MM.1S (cell line): ENCODE measurements around the gene PDE11A.

ENCODE experiments used
- DNase-seq: peaks from one replicate; pipeline ENCODE4 v3.0.0-alpha.2; 2015
- H2AFZ ChIP-seq: fragments of 300-600 bp; sonication (generic); 2 replicates; pipeline ENCODE4 v1.6.0; 2016; ENCODE audit warnings: antibody characterized with exemption, low read length
- H3F3A ChIP-seq: fragments of 300-600 bp; sonication (generic); 2 replicates; pipeline ENCODE4 v1.6.1; 2016; ENCODE audit warnings: mild to moderate bottlenecking, antibody characterized with exemption, low read length, moderate library complexity, mixed read lengths; ENCODE audit not compliant: insufficient read depth
- H3K27ac ChIP-seq: fragments of 300-600 bp; sonication (generic); 2 replicates; pipeline ENCODE4 v1.5.1; 2016; ENCODE audit warnings: mild to moderate bottlenecking, low read length
- H3K27me3 ChIP-seq: fragments of 300-600 bp; sonication (generic); replicated peaks from 2 replicates; pipeline ENCODE4 v1.6.0; 2016; ENCODE audit warnings: low read length; ENCODE audit not compliant: insufficient read depth
- H3K36me3 ChIP-seq: fragments of 300-600 bp; sonication (generic); replicated peaks from 2 replicates; pipeline ENCODE4 v1.6.1; 2016; ENCODE audit warnings: mild to moderate bottlenecking, low read length, mixed read lengths; ENCODE audit not compliant: insufficient read depth
- H3K4me1 ChIP-seq: fragments of 300-600 bp; sonication (generic); 2 replicates; pipeline ENCODE4 v1.6.1; 2016; ENCODE audit warnings: low read length, mixed read lengths
- H3K4me2 ChIP-seq: fragments of 300-600 bp; sonication (generic); 2 replicates; pipeline ENCODE4 v1.6.0; 2016; ENCODE audit warnings: low read depth, low read length
- H3K4me3 ChIP-seq: fragments of 300-600 bp; sonication (generic); 2 replicates; pipeline ENCODE4 v1.5.1; 2016; ENCODE audit warnings: low read length, mixed read lengths
- H3K79me2 ChIP-seq: fragments of 300-600 bp; sonication (generic); 2 replicates; pipeline ENCODE4 v1.6.1; 2016; ENCODE audit warnings: mixed run types, low read length, mixed read lengths
- H3K9ac ChIP-seq: fragments of 300-600 bp; sonication (generic); 2 replicates; pipeline ENCODE4 v1.6.1; 2016; ENCODE audit warnings: low read length, mixed read lengths
- H3K9me2 ChIP-seq: fragments of 300-600 bp; sonication (generic); replicated peaks from 2 replicates; pipeline ENCODE4 v1.6.1; 2016; ENCODE audit warnings: mild to moderate bottlenecking, low read length, mixed read lengths; ENCODE audit not compliant: insufficient read depth
- H3K9me3 ChIP-seq: fragments of 300-600 bp; sonication (generic); replicated peaks from 2 replicates; pipeline ENCODE4 v1.6.1; 2016; ENCODE audit warnings: mild to moderate bottlenecking, low read length, mixed read lengths; ENCODE audit not compliant: insufficient read depth
- H4K20me1 ChIP-seq: fragments of 300-600 bp; sonication (generic); 2 replicates; pipeline ENCODE4 v1.6.1; 2016; ENCODE audit warnings: mild to moderate bottlenecking, low read length, moderate library complexity, mixed read lengths; ENCODE audit not compliant: insufficient read depth
- CTCF ChIP-seq: fragments of 300-600 bp; sonication (generic); IDR thresholded peaks from 2 replicates; pipeline ENCODE4 v1.5.1; 2016; ENCODE audit warnings: antibody characterized with exemption, low read length, mixed read lengths
- EZH2 ChIP-seq: fragments of 300-600 bp; sonication (generic); optimal IDR thresholded peaks from 2 replicates; pipeline ENCODE3; 2017; ENCODE audit warnings: low read depth, mild to moderate bottlenecking, antibody characterized with exemption, low read length, mixed read lengths
- EZH2phosphoT487 ChIP-seq: fragments of 300-600 bp; sonication (generic); IDR thresholded peaks from 2 replicates; pipeline ENCODE4 v1.6.1; 2018; ENCODE audit warnings: antibody characterized with exemption, low read length

The PDE11A gene

GRCh38 chr2:177939211-177939610 is 133.4 kb downstream of the PDE11A start:
- no peaks in the 10 kb centered on the region for H3K9me2 ChIP-seq
- DNase-seq = no peak

GRCh38 chr2:177930916-177931315 is 141.7 kb downstream of the PDE11A start:
- Histone ChIP-seq H3K4me2 (no peak overlapping the region), H2AFZ (no peak overlapping the region), H3K9me2 (no peaks in the 10 kb centered on the region), H3K4me3 (no peak overlapping the region), H3K9ac (no peak overlapping the region), H3F3A (no peaks in the 10 kb centered on the region), H3K9me3 (no peaks in the 10 kb centered on the region), H3K79me2 (no peaks in the 10 kb centered on the region), H3K4me1 (no peaks in the 10 kb centered on the region), H3K27me3 (no peaks in the 10 kb centered on the region), H3K27ac (no peak overlapping the region), H3K36me3 (no peaks in the 10 kb centered on the region), H4K20me1 (no peaks in the 10 kb centered on the region)
- no peak for DNase-seq
- TF ChIP-seq EZH2 = no peak
- no peak for TF ChIP-seq EZH2phosphoT487
- TF ChIP-seq CTCF = no peak

More at GRCh38 chr2:177939211-177939610, 133.4 kb downstream of the PDE11A start:
- no peaks in the 10 kb centered on the region for H4K20me1 ChIP-seq
- H3K79me2 ChIP-seq = no peaks in the 10 kb centered on the region
- TF ChIP-seq EZH2phosphoT487 (no peak), EZH2 (no peak), CTCF (no peak)
- no peak overlapping the region for H3K9ac ChIP-seq
- H3K4me1 ChIP-seq = no peaks in the 10 kb centered on the region
- H2AFZ ChIP-seq = no peak overlapping the region
- no peaks in the 10 kb centered on the region for H3K36me3 ChIP-seq
- no peaks in the 10 kb centered on the region for H3K27me3 ChIP-seq
- H3K4me2 ChIP-seq = no peak overlapping the region
- no peak overlapping the region for H3K4me3 ChIP-seq
- H3F3A ChIP-seq = no peaks in the 10 kb centered on the region
- no peaks in the 10 kb centered on the region for H3K9me3 ChIP-seq
- no peak overlapping the region for H3K27ac ChIP-seq

- DNase-seq = no peak
- Histone ChIP-seq H3K9me3 (no peaks in the 10 kb centered on the region), H3K36me3 (no peaks in the 10 kb centered on the region), H3K9me2 (no peaks in the 10 kb centered on the region), H3K9ac (no peak overlapping the region), H3K27ac (no peak overlapping the region), H3K4me1 (no peaks in the 10 kb centered on the region), H4K20me1 (no peaks in the 10 kb centered on the region), H3K27me3 (no peaks in the 10 kb centered on the region), H2AFZ (no peak overlapping the region), H3K4me3 (no peak overlapping the region), H3F3A (no peaks in the 10 kb centered on the region), H3K4me2 (no peak overlapping the region), H3K79me2 (no peaks in the 10 kb centered on the region)
- TF ChIP-seq CTCF (no peak), EZH2phosphoT487 (no peak), EZH2 (no peak)
Measured at GRCh38 chr2:177929662-177930522, 142.7 kb downstream of the PDE11A start.
